ENCODE results near the gene LHFPL3. TPM values are rescaled to one million over a fixed set of nuclear protein-coding genes. Genes with fewer than 3 reads are reported as not detected.

LHFPL3 gene
- total RNA-seq, 1 donor from 2014 or later, result not detected

DNA sequence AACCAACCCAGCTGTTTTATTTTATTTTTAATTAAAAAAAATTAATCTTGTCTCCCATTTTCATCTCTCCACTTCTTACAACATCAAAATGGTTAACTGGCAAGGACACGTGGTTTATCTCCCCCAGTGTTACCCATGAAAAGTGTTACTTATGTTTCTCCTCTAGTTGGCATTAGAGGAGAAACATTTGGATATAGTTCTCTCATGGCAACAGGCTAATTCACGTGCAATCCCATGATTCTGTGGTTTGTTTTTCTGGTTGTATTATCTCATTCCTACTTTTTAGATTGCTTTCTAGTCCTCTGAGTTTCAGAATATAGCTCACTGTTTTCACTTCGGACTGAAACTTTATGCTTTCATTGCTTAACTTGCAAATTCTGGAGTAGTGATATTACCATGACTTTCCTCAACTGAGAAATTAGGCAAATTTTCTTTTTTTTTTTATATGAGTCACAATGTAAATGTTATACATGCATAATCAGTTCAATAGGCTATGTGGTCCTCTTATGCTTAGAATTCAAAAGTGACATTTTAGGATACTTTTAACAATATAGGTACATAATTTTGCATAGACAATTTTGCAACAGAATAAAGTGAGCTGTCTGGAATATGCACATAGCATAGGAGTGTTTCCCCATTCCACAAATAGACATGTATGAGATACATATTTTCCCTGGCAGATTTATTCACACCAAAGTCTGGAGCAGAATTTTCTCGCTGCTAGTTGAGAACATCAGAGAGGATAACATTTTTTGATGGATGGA lies 43.0 kb downstream of the LHFPL3 start:
- FAIRE-seq, result no peak

DNA sequence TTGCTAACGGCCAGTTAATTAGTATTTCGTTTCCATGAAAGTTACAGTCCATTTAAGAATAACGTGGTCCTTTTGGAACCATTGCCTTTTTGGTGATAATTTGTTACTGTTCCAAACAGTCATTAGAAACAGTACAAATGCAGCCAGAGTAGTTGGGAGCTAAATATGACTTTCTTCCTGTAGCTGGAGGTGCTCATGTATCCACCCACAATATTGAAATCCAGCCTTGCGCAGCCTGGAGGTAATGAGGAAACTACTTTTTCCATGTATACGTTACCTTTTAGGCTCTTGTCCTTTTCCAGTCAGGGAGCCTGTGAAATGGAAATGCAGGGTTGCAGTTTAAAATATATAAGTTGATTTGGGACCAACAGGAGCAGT lies 43.6 kb downstream of the LHFPL3 start:
- DNase-seq (ENCODE audit: low read depth) (no peak), FAIRE-seq (no peak)
- Histone ChIP-seq H3K4me3 (ENCODE audit: low read depth, low read length) (no peak overlapping the region), H3K36me3 (ENCODE audit: control insufficient read depth, insufficient read depth, low read length) (no peaks in the 10 kb centered on the region), H3K27me3 (ENCODE audit: control insufficient read depth, insufficient read depth, low read length) (no peaks in the 10 kb centered on the region)
- TF ChIP-seq, protein P1, sequence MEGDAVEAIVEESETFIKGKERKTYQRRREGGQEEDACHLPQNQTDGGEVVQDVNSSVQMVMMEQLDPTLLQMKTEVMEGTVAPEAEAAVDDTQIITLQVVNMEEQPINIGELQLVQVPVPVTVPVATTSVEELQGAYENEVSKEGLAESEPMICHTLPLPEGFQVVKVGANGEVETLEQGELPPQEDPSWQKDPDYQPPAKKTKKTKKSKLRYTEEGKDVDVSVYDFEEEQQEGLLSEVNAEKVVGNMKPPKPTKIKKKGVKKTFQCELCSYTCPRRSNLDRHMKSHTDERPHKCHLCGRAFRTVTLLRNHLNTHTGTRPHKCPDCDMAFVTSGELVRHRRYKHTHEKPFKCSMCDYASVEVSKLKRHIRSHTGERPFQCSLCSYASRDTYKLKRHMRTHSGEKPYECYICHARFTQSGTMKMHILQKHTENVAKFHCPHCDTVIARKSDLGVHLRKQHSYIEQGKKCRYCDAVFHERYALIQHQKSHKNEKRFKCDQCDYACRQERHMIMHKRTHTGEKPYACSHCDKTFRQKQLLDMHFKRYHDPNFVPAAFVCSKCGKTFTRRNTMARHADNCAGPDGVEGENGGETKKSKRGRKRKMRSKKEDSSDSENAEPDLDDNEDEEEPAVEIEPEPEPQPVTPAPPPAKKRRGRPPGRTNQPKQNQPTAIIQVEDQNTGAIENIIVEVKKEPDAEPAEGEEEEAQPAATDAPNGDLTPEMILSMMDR (IDR thresholded peaks at IDR 0.05; ENCODE audit: insufficient read depth, low read length, severe bottlenecking), result no peak

More for the DNA sequence above, 43.0 kb downstream of the LHFPL3 start:
- TF ChIP-seq, protein P1 (IDR thresholded peaks at IDR 0.05; ENCODE audit: insufficient read depth, low read length, severe bottlenecking), result no peak
- H3K4me3 ChIP-seq (ENCODE audit: low read depth, low read length), result no peak overlapping the region
- DNase-seq (ENCODE audit: low read depth), result no peak
- H3K36me3 ChIP-seq (ENCODE audit: control insufficient read depth, insufficient read depth, low read length), result no peaks in the 10 kb centered on the region
- H3K27me3 ChIP-seq (ENCODE audit: control insufficient read depth, insufficient read depth, low read length), result no peaks in the 10 kb centered on the region

DNA sequence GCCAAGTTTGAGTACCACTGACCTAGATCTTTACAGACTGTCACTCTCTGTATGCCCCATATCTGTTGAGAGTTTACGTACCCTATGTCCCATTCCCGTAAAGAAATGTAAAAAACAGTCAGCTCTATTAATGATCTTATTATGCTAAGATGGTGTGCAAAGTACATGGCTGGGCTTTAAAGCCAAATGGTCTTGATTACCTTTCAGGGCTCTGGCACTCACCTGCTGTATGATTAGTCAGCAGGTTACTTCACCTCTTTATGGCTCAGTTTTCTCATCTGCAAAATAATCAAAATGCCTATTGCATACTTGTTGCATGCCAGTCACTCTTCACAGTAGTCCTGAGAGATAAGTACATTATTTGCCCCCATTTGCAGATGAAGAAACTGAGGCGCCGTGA lies 54.2 kb downstream of the LHFPL3 start:
- Histone ChIP-seq H3K4me3 (ENCODE audit: low read depth, low read length) (no peak overlapping the region), H3K36me3 (ENCODE audit: control insufficient read depth, insufficient read depth, low read length) (no peaks in the 10 kb centered on the region), H3K27me3 (ENCODE audit: control insufficient read depth, insufficient read depth, low read length) (no peaks in the 10 kb centered on the region)
- DNase-seq (ENCODE audit: low read depth), result no peak
- no peak for FAIRE-seq
- TF ChIP-seq, protein P1 (IDR thresholded peaks at IDR 0.05; ENCODE audit: insufficient read depth, low read length, severe bottlenecking), result no peak

DNA sequence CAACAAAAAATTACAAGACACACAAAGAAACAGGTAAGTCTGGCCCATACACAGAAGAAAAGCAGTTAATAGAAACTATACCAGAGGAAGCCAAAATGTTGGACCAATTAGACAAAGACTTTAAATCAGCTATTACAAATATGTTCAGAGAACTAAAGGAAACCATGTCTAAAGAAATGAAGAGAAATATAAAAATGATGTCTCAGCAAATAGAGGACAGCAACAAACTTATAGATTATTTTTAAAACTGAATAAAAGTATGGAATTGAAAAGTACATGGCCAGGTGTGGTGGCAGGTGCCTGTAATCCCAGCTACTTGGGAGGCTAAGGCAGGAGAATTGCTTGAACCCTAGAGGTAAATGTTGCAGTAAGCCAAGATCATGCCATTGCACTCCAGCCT lies 58.5 kb downstream of the LHFPL3 start:
- H3K36me3 ChIP-seq (ENCODE audit: control insufficient read depth, insufficient read depth, low read length), result no peaks in the 10 kb centered on the region
- FAIRE-seq (no peak), DNase-seq (ENCODE audit: low read depth) (no peak)
- H3K4me3 ChIP-seq (ENCODE audit: low read depth, low read length), result no peak overlapping the region
- TF ChIP-seq, protein P1 (IDR thresholded peaks at IDR 0.05; ENCODE audit: insufficient read depth, low read length, severe bottlenecking), result no peak
- no peaks in the 10 kb centered on the region for H3K27me3 ChIP-seq (ENCODE audit: control insufficient read depth, insufficient read depth, low read length)

DNA sequence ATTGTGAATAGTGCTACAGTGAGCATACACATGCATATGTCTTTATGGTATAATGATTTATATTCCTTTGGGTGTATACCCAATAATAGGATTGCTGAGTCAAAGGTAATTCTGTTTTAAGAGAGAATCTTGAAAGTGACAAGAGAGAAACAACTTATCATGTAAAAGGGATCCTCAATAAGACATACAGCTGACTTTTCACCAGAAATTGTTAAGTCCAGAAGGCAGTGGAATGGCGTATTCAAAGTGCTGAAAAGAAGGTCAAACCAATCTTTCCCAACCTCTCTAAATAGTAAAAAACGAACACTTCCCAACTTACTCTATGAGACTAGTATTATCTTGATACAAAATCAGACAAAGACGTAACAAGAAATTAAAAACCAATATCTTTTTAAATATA lies 59.8 kb downstream of the LHFPL3 start:
- H3K36me3 ChIP-seq (ENCODE audit: control insufficient read depth, insufficient read depth, low read length), result no peaks in the 10 kb centered on the region
- no peak overlapping the region for H3K4me3 ChIP-seq (ENCODE audit: low read depth, low read length)
- TF ChIP-seq, protein P1 (IDR thresholded peaks at IDR 0.05; ENCODE audit: insufficient read depth, low read length, severe bottlenecking), result no peak
- FAIRE-seq (no peak), DNase-seq (ENCODE audit: low read depth) (no peak)
- H3K27me3 ChIP-seq (ENCODE audit: control insufficient read depth, insufficient read depth, low read length), result no peaks in the 10 kb centered on the region

DNA sequence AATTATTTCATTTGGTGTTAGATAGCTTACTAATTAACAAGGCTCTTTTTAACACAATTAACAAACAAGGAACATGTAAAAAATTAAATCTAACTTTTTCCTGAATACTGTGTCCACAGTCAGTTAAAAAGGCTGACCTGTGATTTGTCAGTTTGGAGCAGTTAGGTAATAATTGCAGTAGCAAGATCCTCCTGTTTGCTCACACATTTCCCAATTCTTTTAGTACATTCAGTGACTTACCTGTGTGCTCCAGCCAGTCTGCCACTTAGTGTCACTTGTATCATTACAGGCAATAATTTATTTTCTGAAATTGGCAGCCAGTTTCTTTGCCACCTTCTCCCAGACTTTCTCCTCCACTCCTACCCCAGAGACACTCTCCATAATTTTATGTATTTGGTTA lies 66.8 kb downstream of the LHFPL3 start:
- FAIRE-seq (no peak), DNase-seq (ENCODE audit: low read depth) (no peak)
- H3K27me3 ChIP-seq (ENCODE audit: control insufficient read depth, insufficient read depth, low read length), result no peaks in the 10 kb centered on the region
- H3K4me3 ChIP-seq (ENCODE audit: low read depth, low read length), result no peak overlapping the region
- TF ChIP-seq, protein P1 (IDR thresholded peaks at IDR 0.05; ENCODE audit: insufficient read depth, low read length, severe bottlenecking), result no peak
- no peaks in the 10 kb centered on the region for H3K36me3 ChIP-seq (ENCODE audit: control insufficient read depth, insufficient read depth, low read length)

All from bronchial epithelial cell (primary cell).